NCI-H526 (cell line): ENCODE data around the gene SLC8A1.

Experiments
- DNase-seq, 2 experiments: peaks; one replicate each; lab custom pipeline; 2025; lab: John Stamatoyannopoulos, UW

SLC8A1 gene

GRCh38 chr2:40353231-40353630, 98.7 kb downstream of the SLC8A1 start:
- DNase-seq = no peak

- DNase-seq = no peak
Observed at GRCh38 chr2:40352703-40353099, 99.2 kb downstream of the SLC8A1 start.

- no peak for DNase-seq
Observed at GRCh38 chr2:40352041-40352702, 99.7 kb downstream of the SLC8A1 start.

- DNase-seq = no peak
Observed at GRCh38 chr2:40348665-40349064, 103.2 kb downstream of the SLC8A1 start.

GRCh38 chr2:40348038-40348437, 103.9 kb downstream of the SLC8A1 start:
- DNase-seq = no peak

GRCh38 chr2:40346535-40347354, 105.1 kb downstream of the SLC8A1 start:
- DNase-seq = no peak

- no peak for DNase-seq
Observed at GRCh38 chr2:40344364-40344763, 107.5 kb downstream of the SLC8A1 start.

GRCh38 chr2:40343902-40344301, 108.0 kb downstream of the SLC8A1 start:
- DNase-seq = no peak

- no peak for DNase-seq
Observed at GRCh38 chr2:40341198-40341597, 110.7 kb downstream of the SLC8A1 start.

GRCh38 chr2:40339026-40339425, 112.9 kb downstream of the SLC8A1 start:
- no peak for DNase-seq

- DNase-seq = no peak
Observed at GRCh38 chr2:40332191-40332826, 119.6 kb downstream of the SLC8A1 start.

GRCh38 chr2:40330096-40330495, 121.8 kb downstream of the SLC8A1 start:
- no peak for DNase-seq

- DNase-seq = no peak
Observed at GRCh38 chr2:40329739-40330030, 122.2 kb downstream of the SLC8A1 start.

GRCh38 chr2:40325116-40325515, 126.8 kb downstream of the SLC8A1 start:
- no peak for DNase-seq

- no peak for DNase-seq
Observed at GRCh38 chr2:40324656-40325055, 127.2 kb downstream of the SLC8A1 start.

- DNase-seq = no peak
Observed at GRCh38 chr2:40321822-40322221, 130.1 kb downstream of the SLC8A1 start.

GRCh38 chr2:40321016-40321623, 130.8 kb downstream of the SLC8A1 start:
- DNase-seq = peak in 1 of 2 experiments; percentile 15

- DNase-seq = no peak
Observed at GRCh38 chr2:40318921-40319320, 133.0 kb downstream of the SLC8A1 start.

GRCh38 chr2:40317761-40318160, 134.1 kb downstream of the SLC8A1 start:
- no peak for DNase-seq

- DNase-seq = no peak
Observed at GRCh38 chr2:40317046-40317445, 134.8 kb downstream of the SLC8A1 start.

- no peak for DNase-seq
Observed at GRCh38 chr2:40316620-40317019, 135.3 kb downstream of the SLC8A1 start.

- DNase-seq = no peak
Observed at GRCh38 chr2:40315683-40316082, 136.2 kb downstream of the SLC8A1 start.

- DNase-seq = no peak
Observed at GRCh38 chr2:40311026-40311425, 140.9 kb downstream of the SLC8A1 start.
